GM20431 (cell line): ENCODE data around the gene WDR45B.

ENCODE experiments used
- in situ Hi-C: fragments of 300-500 bp; cut with MseI, MboI; formaldehyde crosslinking; loops from one replicate; pipeline ENCODE4 v1.15.0; 2020; ENCODE audit warnings: low sequenced_read_pairs; ENCODE audit not compliant: unreplicated experiment

Gene WDR45B

GRCh38 chr17:82638183-82638773 is 10.0 kb downstream of the WDR45B start:
- in situ Hi-C loops: no loop called here

GRCh38 chr17:82636626-82637598 is 11.3 kb downstream of the WDR45B start:
- in situ Hi-C loops: no loop called here

GRCh38 chr17:82633343-82633742 is 14.9 kb downstream of the WDR45B start:
- in situ Hi-C loops: no loop called here

- in situ Hi-C loops: no loop called here
These were observed 15.8 kb downstream of the WDR45B start for GRCh38 chr17:82632451-82632850.

- in situ Hi-C loops: no loop called here
These were observed 16.7 kb downstream of the WDR45B start for GRCh38 chr17:82631544-82631943.

GRCh38 chr17:82630212-82630611 is 18.0 kb downstream of the WDR45B start:
- in situ Hi-C loops: no loop called here

- in situ Hi-C loops: no loop called here
These were observed 18.5 kb downstream of the WDR45B start for GRCh38 chr17:82629748-82630147.

GRCh38 chr17:82627405-82627804 is 20.8 kb downstream of the WDR45B start:
- in situ Hi-C loops: no loop called here

- in situ Hi-C loops: no loop called here
These were observed 24.5 kb downstream of the WDR45B start for GRCh38 chr17:82623707-82624106.

GRCh38 chr17:82619641-82620040 is 28.6 kb downstream of the WDR45B start:
- in situ Hi-C loops: no loop called here

- in situ Hi-C loops: no loop called here
These were observed 29.0 kb downstream of the WDR45B start for GRCh38 chr17:82619211-82619610.

GRCh38 chr17:82616021-82616711 is 32.1 kb downstream of the WDR45B start:
- in situ Hi-C loops: no loop called here

- in situ Hi-C loops: no loop called here
These were observed 32.9 kb downstream of the WDR45B start for GRCh38 chr17:82615084-82616020.

- in situ Hi-C loops: no loop called here
These were observed 34.1 kb downstream of the WDR45B start for GRCh38 chr17:82614095-82614631.

GRCh38 chr17:82613283-82614094 is 34.8 kb downstream of the WDR45B start:
- in situ Hi-C loops: no loop called here

- in situ Hi-C loops: no loop called here
These were observed 36.8 kb downstream of the WDR45B start for GRCh38 chr17:82611140-82612058.

GRCh38 chr17:82609655-82610054 is 38.6 kb downstream of the WDR45B start:
- in situ Hi-C loops: no loop called here

GRCh38 chr17:82608816-82609215 is 39.4 kb downstream of the WDR45B start:
- in situ Hi-C loops: no loop called here
